B cell (primary cell): ENCODE data around the gene GALNT10. TPM values are rescaled to one million over a fixed set of nuclear protein-coding genes. Genes with fewer than 3 reads are reported as not detected.

Experiments used
- ATAC-seq: fragments of 200-7000 bp; cut with Tn5 transposase; one replicate; pipeline ENCODE4 v1.10.0; 2021; ENCODE audit warnings: low read depth, mild to moderate bottlenecking, moderate number of reproducible peaks, moderate library complexity
- CTCF ChIA-PET: fragments of 350-600 bp; sonication (Branson Sonifier 250); formaldehyde crosslinking; loops from one replicate; lab custom pipeline; 2021; ENCODE audit warnings: antibody characterized with exemption, inconsistent platforms; lab: Charles Lee
- POLR2A ChIA-PET: fragments of 350-600 bp; sonication (Branson Sonifier 250); formaldehyde crosslinking; loops from one replicate; lab custom pipeline; 2021; ENCODE audit warnings: antibody characterized with exemption; lab: Charles Lee
- DNase-seq: peaks from one replicate; pipeline ENCODE4 v3.0.0; 2013
- H2AFZ ChIP-seq: 2 replicates; pipeline ENCODE4 v1.6.1; 2012; ENCODE audit warnings: mild to moderate bottlenecking, low read depth, low read length; ENCODE audit not compliant: insufficient read depth, poor library complexity, severe bottlenecking
- H3K27ac ChIP-seq, 2 donors: 1 replicate in 1 of 2; 2 replicates in 1 of 2; pipeline ENCODE4 v1.5.1; 2012 to 2013; ENCODE audit warnings: low read length in 2 of 2, mild to moderate bottlenecking in 2 of 2, moderate library complexity in 1 of 2
- H3K27me3 ChIP-seq, 4 experiments: fragments of 200-600 bp in 1 of 4; sonication (generic) in 1 of 4; replicated peaks in 1 of 4; 1 replicate in 2 of 4; 2 replicates in 2 of 4; pipeline versions ENCODE4 v1.6.1 to v1.7.0; 2013 to 2016; ENCODE audit warnings: low read length in 3 of 4, mild to moderate bottlenecking in 2 of 4, mixed read lengths in 1 of 4, moderate library complexity in 1 of 4; ENCODE audit not compliant: insufficient read depth in 4 of 4, control insufficient read depth in 3 of 4; ENCODE audit errors: control extremely low read depth in 1 of 4
- H3K36me3 ChIP-seq, 2 experiments: replicated peaks in 1 of 2; 1 replicate in 1 of 2; 2 replicates in 1 of 2; pipeline versions ENCODE4 v1.6.1 to v1.7.1; 2013; ENCODE audit warnings: low read length in 1 of 2; ENCODE audit not compliant: insufficient read depth in 2 of 2, control insufficient read depth in 1 of 2; ENCODE audit errors: control extremely low read depth in 1 of 2, extremely low read depth in 1 of 2
- H3K4me1 ChIP-seq, 2 donors: fragments of 200-600 bp in 1 of 2; sonication (generic) in 1 of 2; 1 replicate in 1 of 2; 2 replicates in 1 of 2; pipeline versions ENCODE4 v1.5.1 to v1.6.1; 2013 to 2017; ENCODE audit warnings: low read length in 2 of 2; ENCODE audit not compliant: control insufficient read depth in 2 of 2, insufficient read depth in 2 of 2
- H3K4me2 ChIP-seq: replicated peaks from 2 replicates; pipeline ENCODE3; 2012; ENCODE audit warnings: mild to moderate bottlenecking, low read depth, low read length; ENCODE audit not compliant: poor library complexity, severe bottlenecking
- H3K4me3 ChIP-seq, 5 experiments: fragments of 200-600 bp in 1 of 5; sonication (generic) in 1 of 5; 1 replicate in 3 of 5; 2 replicates in 2 of 5; pipeline versions ENCODE4 v1.5.1 to v1.7.0; 2011 to 2016; ENCODE audit warnings: low read length in 4 of 5, mild to moderate bottlenecking in 4 of 5, low read depth in 2 of 5, control low read depth in 1 of 5, moderate library complexity in 1 of 5; ENCODE audit not compliant: insufficient read depth in 1 of 5; ENCODE audit errors: control extremely low read depth in 1 of 5, extremely low read depth in 1 of 5
- H3K79me2 ChIP-seq: fragments of 200-600 bp; sonication (generic); one replicate; pipeline ENCODE4 v1.6.0; 2016; ENCODE audit warnings: low read length; ENCODE audit not compliant: control insufficient read depth, insufficient read depth
- H3K9ac ChIP-seq: fragments of 200-600 bp; sonication (generic); 2 replicates; pipeline ENCODE4 v1.6.1; 2017; ENCODE audit warnings: mild to moderate bottlenecking, low read length, moderate library complexity
- H3K9me3 ChIP-seq, 3 donors: one replicate each; pipeline versions ENCODE4 v1.6.1 to v1.7.1; 2013; ENCODE audit warnings: low read length in 2 of 3; ENCODE audit not compliant: control insufficient read depth in 2 of 3, insufficient read depth in 1 of 3; ENCODE audit errors: control extremely low read depth in 1 of 3
- H4K20me1 ChIP-seq: 2 replicates; pipeline ENCODE4 v1.6.0; 2012; ENCODE audit warnings: mild to moderate bottlenecking, low read length; ENCODE audit not compliant: insufficient read depth, control insufficient read depth, poor library complexity, severe bottlenecking
- H3K27ac Mint-ChIP-seq: one replicate; pipeline ENCODE4 v1.8.0; 2021; ENCODE audit warnings: mixed read lengths
- H3K27me3 Mint-ChIP-seq: one replicate; pipeline ENCODE4 v1.8.0; 2021; ENCODE audit warnings: mixed read lengths
- H3K4me1 Mint-ChIP-seq: one replicate; pipeline ENCODE4 v1.8.0; 2021; ENCODE audit warnings: mixed read lengths
- H3K4me3 Mint-ChIP-seq: one replicate; pipeline ENCODE4 v1.8.0; 2021; ENCODE audit warnings: mixed read lengths
- H3K9me3 Mint-ChIP-seq: one replicate; pipeline ENCODE4 v1.8.0; 2022; ENCODE audit warnings: mixed read lengths; ENCODE audit not compliant: insufficient read depth
- CTCF ChIP-seq: fragments of 200-600 bp; IDR thresholded peaks from one replicate; pipeline ENCODE4 v1.8.0; 2022; ENCODE audit warnings: antibody characterized with exemption, mild to moderate bottlenecking
- EZH2 ChIP-seq: IDR thresholded peaks from 2 replicates; pipeline ENCODE4 v1.6.1; 2012; ENCODE audit warnings: borderline replicate concordance, low read depth, mild to moderate bottlenecking, moderate library complexity, low read length; ENCODE audit not compliant: insufficient read depth, poor library complexity, severe bottlenecking
- WGBS: methylation state at CpG from one replicate; pipeline ENCODE4 v1.1.5; 2013; ENCODE audit warnings: missing lambda C conversion rate; ENCODE audit not compliant: insufficient coverage; 5-methylcytosine and 5-hydroxymethylcytosine counted together
- intact Hi-C: fragments of 100-400 bp; cut with micrococcal nuclease; formaldehyde crosslinking; loops from one replicate; pipeline ENCODE4 v1.10.0; 2022
- polyA plus RNA-seq: library from polyadenylated mRNA; depleted of rRNA; stranded (reverse); fragments of >200 nt; gene quantifications from 2 replicates; pipeline ENCODE4 v1.2.3, GENCODE V29; 2012
- total RNA-seq, 2 donors: library from RNA; stranded (reverse); fragments of 120-200 nt in 1 of 2; gene quantifications; 1 replicate in 1 of 2; 2 replicates in 1 of 2; pipeline versions ENCODE4 v1.2.3 to v1.2.4, GENCODE V29; 2013 to 2022

The GALNT10 gene
- total and polyA plus RNA-seq, 2 donors (not counting 1 experiment from before 2014, with no cell fraction given), result 27.7 to 42.8 TPM

GRCh38 chr5:154356020-154356655 is 165.6 kb downstream of the GALNT10 start:
- ChIA-PET CTCF (interaction anchor here (1.0 kb wide), 1 partner anchor 48 kb away, joined by 3 read pairs; no protein-coding TSS in a partner anchor), POLR2A (no interaction called here)
- Mint-ChIP-seq H3K9me3 (no peaks in the 10 kb centered on the region), H3K4me3 (no peak overlapping the region), H3K27me3 (no peaks in the 10 kb centered on the region), H3K27ac (no peak overlapping the region), H3K4me1 (no peaks in the 10 kb centered on the region)
- peaks cover 0 to 23% of the 10 kb centered on the region in 2 experiments for H3K36me3 ChIP-seq
- no peak overlapping the region for H3K4me2 ChIP-seq
- H3K27ac ChIP-seq, result no peak overlapping the region
- intact Hi-C loops, result no loop called here
- no peaks in the 10 kb centered on the region for H3K4me1 ChIP-seq
- H4K20me1 ChIP-seq, result peaks cover 7% of the 10 kb centered on the region
- no peak for ATAC-seq
- no peaks in the 10 kb centered on the region for H3K27me3 ChIP-seq
- H3K79me2 ChIP-seq, result no peaks in the 10 kb centered on the region
- WGBS, result 60% methylated on average over 1 of the region's 4 CpGs
- TF ChIP-seq EZH2 (no peak), CTCF (no peak)
- no peaks in the 10 kb centered on the region for H3K9me3 ChIP-seq
- H2AFZ ChIP-seq, result no peak overlapping the region
- H3K4me3 ChIP-seq, result no peak overlapping the region
- no peak for DNase-seq
- no peak overlapping the region for H3K9ac ChIP-seq

- H3K9me3 ChIP-seq, result no peaks in the 10 kb centered on the region
- H3K4me1 ChIP-seq, result no peaks in the 10 kb centered on the region
- no CpG with 5 or more reads among the region's 3 CpGs for WGBS
- no peak overlapping the region for H3K4me2 ChIP-seq
- ChIA-PET POLR2A (no interaction called here), CTCF (no interaction called here)
- peaks cover 0 to 20% of the 10 kb centered on the region in 2 experiments for H3K36me3 ChIP-seq
- ATAC-seq, result no peak
- intact Hi-C loops, result no loop called here
- Mint-ChIP-seq H3K27me3 (no peaks in the 10 kb centered on the region), H3K4me3 (no peak overlapping the region), H3K9me3 (no peaks in the 10 kb centered on the region), H3K27ac (no peak overlapping the region), H3K4me1 (no peaks in the 10 kb centered on the region)
- DNase-seq, result no peak
- peaks cover 7% of the 10 kb centered on the region for H4K20me1 ChIP-seq
- H2AFZ ChIP-seq, result no peak overlapping the region
- no peaks in the 10 kb centered on the region for H3K27me3 ChIP-seq
- no peaks in the 10 kb centered on the region for H3K79me2 ChIP-seq
- H3K9ac ChIP-seq, result no peak overlapping the region
- H3K27ac ChIP-seq, result no peak overlapping the region
- no peak for TF ChIP-seq CTCF
- no peak overlapping the region for H3K4me3 ChIP-seq
These were observed 166.4 kb downstream of the GALNT10 start for GRCh38 chr5:154356958-154357357.
